ENCODE measurements around the gene FUT7.

Gene FUT7

GRCh38 chr9:137000177-137000930 lies 31.5 kb downstream of the FUT7 start:
- FAIRE-seq = no peak

GRCh38 chr9:136997830-136998234 lies 34.1 kb downstream of the FUT7 start:
- no peak for FAIRE-seq

- no peak for FAIRE-seq
These were observed 34.5 kb downstream of the FUT7 start for GRCh38 chr9:136997371-136997770.

- no peak for FAIRE-seq
These were observed 35.3 kb downstream of the FUT7 start, which contains the start of gene CLIC3 for GRCh38 chr9:136996361-136997292. TSS of gene CLIC3 (minus strand) at chr9:136996568. CDS start at chr9:136996543, 25 bp downstream.

- no peak for FAIRE-seq
These were observed 36.0 kb downstream of the FUT7 start for GRCh38 chr9:136995772-136996311.

- no peak for FAIRE-seq
These were observed 36.5 kb downstream of the FUT7 start for GRCh38 chr9:136995362-136995761.

- no peak for FAIRE-seq
These were observed 37.0 kb downstream of the FUT7 start for GRCh38 chr9:136994888-136995230.

- FAIRE-seq = no peak
These were observed 37.6 kb downstream of the FUT7 start for GRCh38 chr9:136994180-136994887.

- no peak for FAIRE-seq
These were observed 39.0 kb downstream of the FUT7 start for GRCh38 chr9:136992819-136993369.

GRCh38 chr9:136991993-136992818 lies 39.7 kb downstream of the FUT7 start, which contains the start of gene PAXX:
TSS of gene PAXX (plus strand) at chr9:136992422. CDS start at chr9:136992444, 22 bp downstream.
- FAIRE-seq = no peak

GRCh38 chr9:136990242-136990911 lies 41.5 kb downstream of the FUT7 start:
- no peak for FAIRE-seq

GRCh38 chr9:136988872-136989271 lies 43.0 kb downstream of the FUT7 start:
- FAIRE-seq = no peak

GRCh38 chr9:136985853-136986252 lies 46.0 kb downstream of the FUT7 start:
- no peak for FAIRE-seq

GRCh38 chr9:136985027-136985602 lies 46.8 kb downstream of the FUT7 start:
- FAIRE-seq = no peak

GRCh38 chr9:136984464-136985026 lies 47.3 kb downstream of the FUT7 start:
- FAIRE-seq = no peak

GRCh38 chr9:136983656-136984314 lies 48.1 kb downstream of the FUT7 start:
- no peak for FAIRE-seq

GRCh38 chr9:136983167-136983566 lies 48.7 kb downstream of the FUT7 start:
- no peak for FAIRE-seq

- FAIRE-seq = no peak
These were observed 49.4 kb downstream of the FUT7 start, which contains the start of gene LCNL1 for GRCh38 chr9:136982232-136983051. TSS of gene LCNL1 (plus strand) at chr9:136982993. CDS start at chr9:136983587, 594 bp downstream.
